HepG2 (cell line): ENCODE data around the gene C2orf76. TPM values are rescaled to one million over a fixed set of nuclear protein-coding genes. Genes with fewer than 3 reads are reported as not detected.

Experiments used
- ATAC-seq: fragments of 200-7000 bp; cut with Tn5 transposase; 3 replicates; pipeline ENCODE4 v1.9.1; 2020; ENCODE audit warnings: mild to moderate bottlenecking, moderate library complexity
- BruUV-seq: library from RNA; stranded (reverse); fragments of 400-500 nt; replicated peaks from 2 replicates; lab custom pipeline; 2021; lab: Mats Ljungman, UMichigan
- CTCF ChIA-PET: fragments of 300-600 bp; formaldehyde crosslinking; extraction: SDS; loops from one replicate; lab custom pipeline; 2021; ENCODE audit warnings: low total read pairs, inconsistent platforms, low intra/inter-chr PET ratio; lab: Yijun Ruan, JAX
- POLR2A ChIA-PET: fragments of 350-600 bp; sonication (Branson Sonifier 250); formaldehyde crosslinking; loops from one replicate; lab custom pipeline; 2020; ENCODE audit warnings: antibody characterized with exemption, inconsistent platforms; lab: Yijun Ruan, JAX
- DNase-seq: peaks from one replicate; pipeline ENCODE4 v3.0.0-alpha.2; 2015; ENCODE audit warnings: low spot score
- FAIRE-seq: peaks from 3 replicates; lab custom pipeline; 2011; peaks lifted over from hg19 to GRCh38; lab: Jason Lieb, UNC
- H2AFZ ChIP-seq: one replicate; pipeline ENCODE4 v1.6.1; 2011; ENCODE audit warnings: low read length, inconsistent platforms
- H3K27ac ChIP-seq: fragments of 300-600 bp; 3 replicates; pipeline ENCODE4 v1.8.0; 2011; ENCODE audit warnings: mixed run types, mild to moderate bottlenecking, mixed read lengths, low read length, inconsistent platforms; ENCODE audit not compliant: insufficient read depth; ENCODE audit errors: extremely low read length
- H3K27me3 ChIP-seq, 2 experiments: fragments of 200-600 bp in 1 of 2; 2 replicates in 1 of 2; 3 replicates in 1 of 2; pipeline versions ENCODE4 v1.6.0 to v1.8.0; 2011; ENCODE audit warnings: low read length in 2 of 2, mild to moderate bottlenecking in 2 of 2, moderate library complexity in 2 of 2, inconsistent platforms in 1 of 2; ENCODE audit not compliant: insufficient read depth in 2 of 2, control insufficient read depth in 1 of 2
- H3K36me3 ChIP-seq, 2 experiments: fragments of 200-600 bp in 1 of 2; replicated peaks in 1 of 2; 2 replicates in 1 of 2; 3 replicates in 1 of 2; pipeline versions ENCODE4 v1.5.1 to v1.8.0; 2011; ENCODE audit warnings: low read length in 2 of 2, inconsistent platforms in 1 of 2; ENCODE audit not compliant: insufficient read depth in 2 of 2, control insufficient read depth in 1 of 2
- H3K4me1 ChIP-seq: 2 replicates; pipeline ENCODE4 v1.5.1; 2012; ENCODE audit warnings: low read length, inconsistent platforms; ENCODE audit not compliant: insufficient read depth
- H3K4me2 ChIP-seq: 2 replicates; pipeline ENCODE4 v1.6.0; 2011; ENCODE audit warnings: low read depth, low read length, inconsistent platforms
- H3K4me3 ChIP-seq, 3 experiments: fragments of 200-600 bp in 1 of 3; sonication (generic), shearing (Covaris generic) in 1 of 3; replicated peaks in 1 of 3; 2 replicates each; pipeline ENCODE4 v1.5.1; 2011 to 2016; ENCODE audit warnings: low read length in 3 of 3, inconsistent platforms in 2 of 3, low read depth in 2 of 3, mild to moderate bottlenecking in 2 of 3, control low read depth in 1 of 3, mixed read lengths in 1 of 3; ENCODE audit not compliant: insufficient read depth in 1 of 3
- H3K79me2 ChIP-seq: one replicate; pipeline ENCODE4 v1.6.1; 2011; ENCODE audit warnings: low read length, inconsistent platforms; ENCODE audit not compliant: insufficient read depth
- H3K9ac ChIP-seq: 2 replicates; pipeline ENCODE4 v1.6.0; 2011; ENCODE audit warnings: mild to moderate bottlenecking, low read depth, low read length, inconsistent platforms; ENCODE audit not compliant: insufficient read depth
- H3K9me3 ChIP-seq: 2 replicates; pipeline ENCODE4 v1.5.1; 2012; ENCODE audit warnings: mild to moderate bottlenecking, low read length
- H4K20me1 ChIP-seq: 2 replicates; pipeline ENCODE4 v1.6.0; 2011; ENCODE audit warnings: inconsistent platforms, mild to moderate bottlenecking, low read length, moderate library complexity; ENCODE audit not compliant: insufficient read depth
- FUBP1 ChIP-seq: sonication (generic); formaldehyde crosslinking; IDR thresholded peaks from 2 replicates; pipeline ENCODE4 v1.5.1; 2020; ENCODE audit warnings: missing genetic modification reagents, mild to moderate bottlenecking, borderline replicate concordance
- KDM1A ChIP-seq: IDR thresholded peaks from 2 replicates; pipeline ENCODE4 v1.6.1; 2016; ENCODE audit warnings: missing compliant biosample characterization
- RORA ChIP-seq: sonication (generic); formaldehyde crosslinking; IDR thresholded peaks from 2 replicates; pipeline ENCODE4 v1.5.0; 2020; ENCODE audit warnings: mild to moderate bottlenecking, missing genetic modification reagents, moderate library complexity
- ZNF414 ChIP-seq: sonication (generic); formaldehyde crosslinking; IDR thresholded peaks from 2 replicates; pipeline ENCODE4 v1.5.0; 2020; ENCODE audit warnings: missing genetic modification reagents
- ZNF629 ChIP-seq: sonication (generic); formaldehyde crosslinking; conservative IDR thresholded peaks from 2 replicates; pipeline ENCODE4 v1.5.0; 2020; ENCODE audit warnings: missing genetic modification reagents
- ZNF761 ChIP-seq: sonication (generic); formaldehyde crosslinking; conservative IDR thresholded peaks from 2 replicates; pipeline ENCODE4 v1.4.0; 2020; ENCODE audit warnings: mild to moderate bottlenecking, missing genetic modification reagents
- WGBS: methylation state at CpG from one replicate; pipeline ENCODE4 v1.1.6; 2017; ENCODE audit warnings: low lambda C conversion rate; 5-methylcytosine and 5-hydroxymethylcytosine counted together
- in situ Hi-C: cut with HindIII; loops from 2 replicates; pipeline ENCODE4 v1.10.0; 2017; ENCODE audit warnings: low pct_unique_long_range_greater_than_20kb; ENCODE audit not compliant: extremely low pct_ligation_motif_present
- intact Hi-C: fragments of 100-400 bp; cut with micrococcal nuclease; formaldehyde crosslinking; loops from one replicate; pipeline ENCODE4 v1.10.0; 2022; ENCODE audit not compliant: unreplicated experiment
- polyA plus RNA-seq, 8 experiments: library from polyadenylated mRNA; depleted of rRNA in 3 of 8; stranded (reverse) in 7 of 8; unstranded in 1 of 8; fragments of >200 nt; fragmentation: Illumina TruSeq in 4 of 8; extraction: Trizol in 4 of 8; gene quantifications; 2 replicates each; pipeline versions ENCODE4 v1.2.1 to v1.2.3, GENCODE V29; 2011 to 2016; ENCODE audit warnings: low read depth in 4 of 8, missing spikeins in 1 of 8, mixed read lengths in 1 of 8; ENCODE audit not compliant: insufficient read depth in 1 of 8
- total RNA-seq, 5 experiments: library from RNA; depleted of rRNA; stranded (reverse); fragments of >200 nt; fragmentation: Illumina TruSeq; extraction: Trizol; gene quantifications; 2 replicates each; pipeline ENCODE4 v1.2.3, GENCODE V29; 2016; ENCODE audit warnings: low read depth in 1 of 5
- TF ChIP-seq, protein P1 (sequence below): sonication (generic); formaldehyde crosslinking; IDR thresholded peaks from 2 replicates; pipeline ENCODE4 v1.8.1; 2023; ENCODE audit warnings: mild to moderate bottlenecking, missing genetic modification reagents

C2orf76 gene
- total and polyA plus RNA-seq, 2 of the 13 experiments (the other 11 are each of a cell fraction or from before 2014, with no cell fraction given): 7.7 to 8.5 TPM

DNA sequence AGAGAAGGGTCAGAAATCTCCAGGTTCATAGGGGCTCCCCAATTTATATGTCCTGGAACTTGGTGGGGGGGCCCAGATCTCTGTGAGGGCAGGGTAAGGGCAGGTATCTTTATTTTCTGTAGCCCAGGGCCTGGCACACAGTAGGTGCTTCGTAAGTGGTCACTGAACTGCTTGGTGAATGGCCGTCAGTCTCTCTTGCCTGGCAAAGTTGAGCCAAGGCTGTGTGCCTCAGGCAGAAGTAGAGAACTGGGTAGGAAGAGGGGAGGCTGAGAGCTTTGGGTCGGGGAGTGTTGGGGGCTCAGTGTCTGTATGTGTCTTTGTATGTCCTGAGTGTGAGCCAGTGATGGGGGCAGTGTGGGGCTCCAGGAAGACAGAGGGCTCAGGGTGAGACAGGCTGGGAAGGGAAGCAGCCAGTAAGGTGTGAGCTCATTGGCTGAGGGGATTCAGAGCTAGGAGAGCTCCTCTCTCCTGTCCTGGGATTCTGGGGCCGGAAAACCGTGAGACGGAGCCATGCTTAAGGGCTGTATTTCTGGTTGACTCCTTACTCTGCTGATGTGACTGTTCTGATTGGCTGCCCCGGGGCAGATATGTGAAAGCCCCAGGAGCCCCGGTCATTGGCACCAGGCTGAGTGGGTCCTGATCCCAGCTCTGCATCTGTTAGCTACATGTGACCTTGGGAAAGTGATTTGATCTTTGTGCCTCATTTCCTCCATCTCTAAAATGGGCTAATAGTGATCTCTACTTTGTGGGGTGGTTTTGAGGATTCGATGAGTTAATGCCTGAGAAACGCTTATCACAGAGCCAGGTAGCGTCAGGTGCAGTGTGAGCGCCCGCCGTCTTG lies 112.7 kb downstream of the C2orf76 start:
- peaks cover 8 to 62% of the 10 kb centered on the region in 2 experiments for H3K36me3 ChIP-seq
- intact Hi-C loops (no loop called here), in situ Hi-C loops (no loop called here)
- H3K4me3 ChIP-seq: no peak overlapping the region
- FAIRE-seq (no peak), DNase-seq (no peak), ATAC-seq (no peak)
- H4K20me1 ChIP-seq: no peaks in the 10 kb centered on the region
- ChIA-PET CTCF (no interaction called here), POLR2A (interaction anchor here (1.2 kb wide), 1 partner anchor 30 kb away, joined by 3 read pairs; no protein-coding TSS in a partner anchor)
- no peak overlapping the region for H3K4me2 ChIP-seq
- no peak overlapping the region for H2AFZ ChIP-seq
- TF ChIP-seq ZNF629 (CRISPR knock-in tag) (peak; percentile 85), ZNF414 (CRISPR knock-in tag) (no peak)
- 89% methylated on average over 14 of the region's 14 CpGs for WGBS
- no TSS peak for BruUV-seq
- H3K9ac ChIP-seq: no peak overlapping the region
- H3K4me1 ChIP-seq: peaks cover 7% of the 10 kb centered on the region; the same call in 1 of the 2 replicates
- H3K27ac ChIP-seq: no peak overlapping the region
- H3K79me2 ChIP-seq: no peaks in the 10 kb centered on the region
- no peaks in the 10 kb centered on the region for H3K27me3 ChIP-seq
- no peaks in the 10 kb centered on the region for H3K9me3 ChIP-seq

- Histone ChIP-seq H2AFZ (no peak overlapping the region), H3K4me2 (no peak overlapping the region), H3K27ac (no peak overlapping the region), H3K79me2 (no peaks in the 10 kb centered on the region), H3K27me3 (no peaks in the 10 kb centered on the region), H3K9ac (no peak overlapping the region), H3K36me3 (peaks cover 8 to 65% of the 10 kb centered on the region in 2 experiments), H3K9me3 (no peaks in the 10 kb centered on the region), H3K4me1 (peaks cover 7% of the 10 kb centered on the region; the same call in 1 of the 2 replicates), H4K20me1 (no peaks in the 10 kb centered on the region), H3K4me3 (no peak overlapping the region)
- FAIRE-seq (no peak), ATAC-seq (no peak), DNase-seq (no peak)
- ChIA-PET CTCF (no interaction called here), POLR2A (no interaction called here)
- 90% methylated on average over 2 of the region's 2 CpGs for WGBS
- no TSS peak for BruUV-seq
- TF ChIP-seq, protein P1, sequence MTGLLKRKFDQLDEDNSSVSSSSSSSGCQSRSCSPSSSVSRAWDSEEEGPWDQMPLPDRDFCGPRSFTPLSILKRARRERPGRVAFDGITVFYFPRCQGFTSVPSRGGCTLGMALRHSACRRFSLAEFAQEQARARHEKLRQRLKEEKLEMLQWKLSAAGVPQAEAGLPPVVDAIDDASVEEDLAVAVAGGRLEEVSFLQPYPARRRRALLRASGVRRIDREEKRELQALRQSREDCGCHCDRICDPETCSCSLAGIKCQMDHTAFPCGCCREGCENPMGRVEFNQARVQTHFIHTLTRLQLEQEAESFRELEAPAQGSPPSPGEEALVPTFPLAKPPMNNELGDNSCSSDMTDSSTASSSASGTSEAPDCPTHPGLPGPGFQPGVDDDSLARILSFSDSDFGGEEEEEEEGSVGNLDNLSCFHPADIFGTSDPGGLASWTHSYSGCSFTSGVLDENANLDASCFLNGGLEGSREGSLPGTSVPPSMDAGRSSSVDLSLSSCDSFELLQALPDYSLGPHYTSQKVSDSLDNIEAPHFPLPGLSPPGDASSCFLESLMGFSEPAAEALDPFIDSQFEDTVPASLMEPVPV (CRISPR knock-in tag): no peak
- TF ChIP-seq FUBP1 (CRISPR knock-in tag) (no peak), KDM1A (CRISPR knock-in tag) (no peak), ZNF761 (CRISPR knock-in tag) (no peak), RORA (no peak)
- intact Hi-C loops (no loop called here), in situ Hi-C loops (no loop called here)
These were observed 113.4 kb downstream of the C2orf76 start for GRCh38 chr2:119253114-119253702.
